HG03354 (cell line): Measurements from ENCODE around the gene FAM53A.

Experiments
- ATAC-seq: cut with Tn5 transposase; IDR thresholded peaks from one replicate; pipeline ENCODE4 v1.9.1; 2021; ENCODE audit warnings: mild to moderate bottlenecking; ENCODE audit not compliant: unreplicated experiment, poor library complexity, severe bottlenecking

FAM53A gene

GRCh38 chr4:1627417-1628313, 56.4 kb downstream of the FAM53A start:
- ATAC-seq: no peak

GRCh38 chr4:1626941-1627340, 57.2 kb downstream of the FAM53A start:
- no peak for ATAC-seq

GRCh38 chr4:1626151-1626550, 58.0 kb downstream of the FAM53A start:
- ATAC-seq: no peak

- no peak for ATAC-seq
Observed at GRCh38 chr4:1625600-1626138, 58.4 kb downstream of the FAM53A start.

- no peak for ATAC-seq
Observed at GRCh38 chr4:1624519-1624910, 59.6 kb downstream of the FAM53A start.

GRCh38 chr4:1623821-1624518, 60.1 kb downstream of the FAM53A start:
- ATAC-seq: no peak

- ATAC-seq: no peak
Observed at GRCh38 chr4:1623400-1623799, 60.7 kb downstream of the FAM53A start.

- ATAC-seq: no peak
Observed at GRCh38 chr4:1622956-1623355, 61.2 kb downstream of the FAM53A start.

- no peak for ATAC-seq
Observed at GRCh38 chr4:1622238-1622637, 61.9 kb downstream of the FAM53A start.

GRCh38 chr4:1621526-1621925, 62.6 kb downstream of the FAM53A start:
- no peak for ATAC-seq

GRCh38 chr4:1619151-1619672, 64.9 kb downstream of the FAM53A start:
- ATAC-seq: no peak

GRCh38 chr4:1618438-1618837, 65.7 kb downstream of the FAM53A start:
- no peak for ATAC-seq

- ATAC-seq: no peak
Observed at GRCh38 chr4:1616557-1616930, 67.6 kb downstream of the FAM53A start.

- ATAC-seq: no peak
Observed at GRCh38 chr4:1615786-1616556, 68.1 kb downstream of the FAM53A start.

GRCh38 chr4:1614854-1615595, 69.1 kb downstream of the FAM53A start:
- no peak for ATAC-seq

GRCh38 chr4:1614502-1614853, 69.6 kb downstream of the FAM53A start:
- ATAC-seq: no peak

- no peak for ATAC-seq
Observed at GRCh38 chr4:1614049-1614448, 70.1 kb downstream of the FAM53A start.

- ATAC-seq: no peak
Observed at GRCh38 chr4:1613099-1613495, 71.0 kb downstream of the FAM53A start.

- no peak for ATAC-seq
Observed at GRCh38 chr4:1612278-1613098, 71.6 kb downstream of the FAM53A start.
